ENCODE measurements around the gene DPYSL4. TPM values are rescaled to one million over a fixed set of nuclear protein-coding genes. Genes with fewer than 3 reads are reported as not detected.
A peak's percentile ranks its signal among the peaks of the same experiment; 100 is the strongest.

Gene DPYSL4
- total RNA-seq, 2 donors from 2014 or later, result 0.28 TPM; not detected in 1

DNA sequence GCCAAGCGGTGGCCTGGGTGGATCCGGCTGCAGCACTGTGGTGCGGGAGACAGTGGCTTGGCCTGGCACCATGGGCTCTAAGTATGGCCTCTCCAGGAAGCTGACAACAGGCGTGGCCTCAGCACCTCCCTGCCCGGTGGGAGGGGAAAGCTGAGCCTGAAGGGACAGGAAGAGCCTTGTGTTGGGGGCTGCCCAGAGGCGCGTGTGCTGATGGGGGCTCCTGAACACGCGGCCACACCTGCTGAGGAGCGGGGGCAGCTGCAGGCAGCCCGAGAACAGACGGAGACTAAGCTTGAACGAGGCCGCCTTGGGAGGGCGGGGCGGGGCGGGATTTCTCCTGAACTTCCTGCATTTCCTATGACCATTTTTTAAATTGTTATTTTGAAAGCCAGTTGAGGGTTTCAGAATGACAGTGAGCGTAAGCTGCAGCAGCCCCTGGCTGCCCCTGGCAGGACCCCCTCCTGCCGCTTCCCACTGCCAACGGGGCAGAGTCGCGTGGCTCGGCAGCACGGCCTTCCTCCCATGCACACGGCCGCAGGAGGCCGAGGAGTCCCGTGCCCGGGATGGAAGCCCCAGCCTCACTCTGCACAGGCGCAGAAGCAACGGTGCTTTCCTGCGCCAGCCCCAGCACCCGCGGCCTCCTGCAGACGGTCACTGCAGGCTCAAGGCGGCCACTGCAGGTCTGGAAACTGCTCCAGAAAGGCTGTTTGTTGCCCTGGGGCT is 43.2 kb downstream of the DPYSL4 start:
- Histone ChIP-seq H3K27me3 (replicated peaks; ENCODE audit: insufficient read depth) (no peaks in the 10 kb centered on the region), H3K9me3 (no peaks in the 10 kb centered on the region), H3K4me3 (peak overlapping the region; percentile 52), H3K36me3 (no peaks in the 10 kb centered on the region), H3K4me1 (ENCODE audit: control insufficient read depth in 1 of 2, low read depth in 2 of 2) (no peaks in the 10 kb centered on the region), H3K27ac (no peak overlapping the region)
- TF ChIP-seq, protein P1, sequence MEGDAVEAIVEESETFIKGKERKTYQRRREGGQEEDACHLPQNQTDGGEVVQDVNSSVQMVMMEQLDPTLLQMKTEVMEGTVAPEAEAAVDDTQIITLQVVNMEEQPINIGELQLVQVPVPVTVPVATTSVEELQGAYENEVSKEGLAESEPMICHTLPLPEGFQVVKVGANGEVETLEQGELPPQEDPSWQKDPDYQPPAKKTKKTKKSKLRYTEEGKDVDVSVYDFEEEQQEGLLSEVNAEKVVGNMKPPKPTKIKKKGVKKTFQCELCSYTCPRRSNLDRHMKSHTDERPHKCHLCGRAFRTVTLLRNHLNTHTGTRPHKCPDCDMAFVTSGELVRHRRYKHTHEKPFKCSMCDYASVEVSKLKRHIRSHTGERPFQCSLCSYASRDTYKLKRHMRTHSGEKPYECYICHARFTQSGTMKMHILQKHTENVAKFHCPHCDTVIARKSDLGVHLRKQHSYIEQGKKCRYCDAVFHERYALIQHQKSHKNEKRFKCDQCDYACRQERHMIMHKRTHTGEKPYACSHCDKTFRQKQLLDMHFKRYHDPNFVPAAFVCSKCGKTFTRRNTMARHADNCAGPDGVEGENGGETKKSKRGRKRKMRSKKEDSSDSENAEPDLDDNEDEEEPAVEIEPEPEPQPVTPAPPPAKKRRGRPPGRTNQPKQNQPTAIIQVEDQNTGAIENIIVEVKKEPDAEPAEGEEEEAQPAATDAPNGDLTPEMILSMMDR (IDR thresholded peaks at IDR 0.05), result no peak
- DNase-seq (ENCODE audit: low spot score) (no peak), ATAC-seq (ENCODE audit: insufficient number of reproducible peaks, low FRiP score, low read depth) (no peak)

DNA sequence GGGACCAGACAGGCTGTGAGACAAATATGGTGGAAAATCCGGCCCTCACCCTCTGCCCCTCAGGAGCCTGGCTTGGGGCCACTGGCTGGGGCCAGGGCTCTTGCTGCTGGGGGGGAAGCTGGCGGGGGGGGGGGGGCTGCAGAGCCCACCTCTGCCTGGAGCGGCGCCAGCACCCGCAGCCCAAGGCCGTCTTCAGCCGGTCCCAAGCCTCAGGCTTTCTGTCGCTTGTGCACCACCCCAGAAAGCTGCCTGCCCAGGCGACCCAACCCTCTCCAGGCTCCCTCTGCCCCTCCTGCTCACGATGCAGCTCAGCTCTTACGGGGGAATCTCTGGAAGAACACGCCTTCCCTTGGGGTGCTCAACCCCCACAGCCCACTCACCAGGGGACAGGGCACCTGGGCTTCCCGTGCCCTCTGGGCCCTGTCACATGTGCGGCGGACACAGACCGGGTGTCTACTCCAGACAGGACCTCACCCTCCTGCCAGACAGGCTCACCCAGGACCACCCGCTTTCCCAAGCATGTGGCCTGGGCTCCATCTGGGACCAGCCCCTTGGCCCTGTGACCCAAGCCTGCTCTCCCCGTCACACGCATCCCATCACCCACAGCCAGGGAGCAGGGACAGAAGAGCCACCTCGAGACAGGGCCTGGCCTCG is 43.9 kb downstream of the DPYSL4 start:
- Histone ChIP-seq H3K27me3 (replicated peaks; ENCODE audit: insufficient read depth) (no peaks in the 10 kb centered on the region), H3K36me3 (no peaks in the 10 kb centered on the region), H3K4me1 (ENCODE audit: control insufficient read depth in 1 of 2, low read depth in 2 of 2) (no peaks in the 10 kb centered on the region), H3K9me3 (no peaks in the 10 kb centered on the region), H3K4me3 (peak overlapping the region; percentile 52), H3K27ac (no peak overlapping the region)
- DNase-seq (ENCODE audit: low spot score) (no peak), ATAC-seq (ENCODE audit: insufficient number of reproducible peaks, low FRiP score, low read depth) (no peak)
- TF ChIP-seq, protein P1 (IDR thresholded peaks at IDR 0.05), result no peak

DNA sequence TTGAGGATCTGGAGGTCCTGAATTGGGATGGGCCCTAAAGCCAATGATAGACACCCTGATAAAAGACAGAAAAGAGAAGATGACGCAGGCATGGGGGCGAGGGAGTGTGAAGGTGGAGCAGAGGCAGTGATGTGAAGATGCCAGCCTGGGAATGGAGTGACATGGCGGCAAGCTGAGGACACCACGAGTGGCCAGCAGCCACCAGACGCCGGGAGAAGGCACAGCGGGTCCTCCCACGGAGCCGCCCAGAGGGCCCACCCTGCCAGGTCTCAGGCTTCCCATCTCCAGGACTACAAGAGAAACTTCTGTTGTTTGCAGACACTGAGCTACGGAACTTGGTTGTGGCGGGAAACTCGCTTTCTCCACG is 44.9 kb downstream of the DPYSL4 start:
- DNase-seq (ENCODE audit: low spot score), result no peak
- no peak overlapping the region for H3K27ac ChIP-seq
- no peak for ATAC-seq (ENCODE audit: insufficient number of reproducible peaks, low FRiP score, low read depth)
- H3K4me1 ChIP-seq (ENCODE audit: control insufficient read depth in 1 of 2, low read depth in 2 of 2), result no peaks in the 10 kb centered on the region
- no peaks in the 10 kb centered on the region for H3K9me3 ChIP-seq
- no peaks in the 10 kb centered on the region for H3K36me3 ChIP-seq
- no peaks in the 10 kb centered on the region for H3K27me3 ChIP-seq (replicated peaks; ENCODE audit: insufficient read depth)
- H3K4me3 ChIP-seq, result no peak overlapping the region
- TF ChIP-seq, protein P1 (IDR thresholded peaks at IDR 0.05), result no peak

DNA sequence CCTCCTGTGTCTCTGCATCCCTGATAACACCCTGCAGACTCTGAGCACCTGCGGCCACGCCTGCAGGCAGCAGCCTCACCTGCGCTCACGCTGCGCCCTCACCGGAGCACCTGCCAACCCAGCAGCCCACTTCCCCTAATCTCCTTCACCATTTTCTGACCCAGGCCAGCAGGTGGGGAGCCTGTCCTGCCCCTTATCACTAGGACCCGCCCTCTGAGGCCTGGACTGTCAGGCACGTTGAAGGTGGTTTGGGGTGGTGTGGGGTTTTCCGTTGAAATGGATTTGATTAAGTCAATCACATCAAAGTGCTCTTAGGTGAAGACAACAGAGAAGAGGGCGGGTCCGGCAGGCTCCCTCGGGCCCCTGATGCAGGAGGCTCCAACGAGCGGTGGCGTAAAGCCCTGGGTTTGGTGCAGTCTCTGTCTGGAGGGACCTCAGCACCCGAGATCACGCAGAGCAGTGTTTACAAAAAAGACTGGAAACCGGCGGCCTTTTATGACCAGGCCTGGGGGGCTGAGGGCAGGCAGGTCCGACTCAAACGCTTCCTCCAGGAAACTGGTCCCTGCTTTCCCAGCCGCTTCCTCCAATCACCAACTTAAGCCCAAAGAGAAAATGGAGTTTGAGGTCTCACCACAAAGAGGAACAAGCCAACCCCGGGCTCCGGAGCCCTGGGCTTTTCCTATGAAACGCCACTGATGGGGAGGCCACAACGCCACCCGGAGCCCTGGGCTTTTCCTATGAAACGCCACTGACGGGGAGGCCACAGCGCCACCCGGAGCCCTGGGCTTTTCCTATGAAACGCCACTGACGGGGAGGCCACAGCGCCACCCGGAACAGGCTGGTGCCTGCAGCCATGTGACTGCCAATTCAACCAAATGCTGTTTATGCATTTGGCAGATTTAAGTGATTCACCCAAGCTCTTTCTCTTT is 45.5 kb downstream of the DPYSL4 start:
- TF ChIP-seq, protein P1 (IDR thresholded peaks at IDR 0.05), result no peak
- DNase-seq (ENCODE audit: low spot score), result no peak
- no peaks in the 10 kb centered on the region for H3K9me3 ChIP-seq
- ATAC-seq (ENCODE audit: insufficient number of reproducible peaks, low FRiP score, low read depth), result no peak
- H3K4me1 ChIP-seq (ENCODE audit: control insufficient read depth in 1 of 2, low read depth in 2 of 2), result no peaks in the 10 kb centered on the region
- H3K36me3 ChIP-seq, result no peaks in the 10 kb centered on the region
- no peaks in the 10 kb centered on the region for H3K27me3 ChIP-seq (replicated peaks; ENCODE audit: insufficient read depth)
- no peak overlapping the region for H3K4me3 ChIP-seq
- no peak overlapping the region for H3K27ac ChIP-seq

DNA sequence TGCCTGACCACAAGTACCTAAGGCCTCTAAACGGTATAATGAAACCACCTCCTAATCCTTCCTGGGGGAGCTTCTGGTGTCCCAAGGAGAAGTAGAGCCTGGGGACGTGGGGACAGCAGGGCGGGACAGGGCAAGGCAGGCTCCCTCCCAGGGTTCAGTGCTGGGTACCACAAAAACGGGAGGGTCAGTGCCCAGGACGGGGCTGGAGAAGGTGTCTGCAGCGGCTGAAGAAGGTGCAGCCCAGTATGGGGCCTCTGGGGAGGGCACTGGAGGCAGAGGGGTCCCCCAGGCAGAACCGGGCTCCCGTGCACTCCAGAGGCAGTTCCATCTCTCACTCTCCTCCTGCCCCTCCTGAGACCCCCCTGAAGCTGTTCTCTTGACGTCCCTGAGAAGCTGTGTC is 46.2 kb downstream of the DPYSL4 start:
- no peaks in the 10 kb centered on the region for H3K9me3 ChIP-seq
- H3K36me3 ChIP-seq, result no peaks in the 10 kb centered on the region
- ATAC-seq (ENCODE audit: insufficient number of reproducible peaks, low FRiP score, low read depth) (no peak), DNase-seq (ENCODE audit: low spot score) (no peak)
- no peak overlapping the region for H3K4me3 ChIP-seq
- no peak overlapping the region for H3K27ac ChIP-seq
- TF ChIP-seq, protein P1 (IDR thresholded peaks at IDR 0.05), result no peak
- H3K27me3 ChIP-seq (replicated peaks; ENCODE audit: insufficient read depth), result no peaks in the 10 kb centered on the region
- no peaks in the 10 kb centered on the region for H3K4me1 ChIP-seq (ENCODE audit: control insufficient read depth in 1 of 2, low read depth in 2 of 2)
